HFF-Myc (cell line): Measurements from ENCODE around the gene DNAH11.

Experiments used
- DNase-seq: peaks from one replicate; pipeline ENCODE4 v3.0.0-alpha.2; 2011; ENCODE audit warnings: low read depth; ENCODE audit errors: extremely low read depth
- H3K4me3 ChIP-seq: replicated peaks from 2 replicates; pipeline ENCODE4 v1.5.1; 2011; ENCODE audit warnings: low read depth, mild to moderate bottlenecking, control low read depth, low read length
- CTCF ChIP-seq: IDR thresholded peaks from 2 replicates; pipeline ENCODE4 v1.5.1; 2012; ENCODE audit warnings: mild to moderate bottlenecking, low read depth, low read length, control low read depth; ENCODE audit errors: missing control alignments

The DNAH11 gene

DNA sequence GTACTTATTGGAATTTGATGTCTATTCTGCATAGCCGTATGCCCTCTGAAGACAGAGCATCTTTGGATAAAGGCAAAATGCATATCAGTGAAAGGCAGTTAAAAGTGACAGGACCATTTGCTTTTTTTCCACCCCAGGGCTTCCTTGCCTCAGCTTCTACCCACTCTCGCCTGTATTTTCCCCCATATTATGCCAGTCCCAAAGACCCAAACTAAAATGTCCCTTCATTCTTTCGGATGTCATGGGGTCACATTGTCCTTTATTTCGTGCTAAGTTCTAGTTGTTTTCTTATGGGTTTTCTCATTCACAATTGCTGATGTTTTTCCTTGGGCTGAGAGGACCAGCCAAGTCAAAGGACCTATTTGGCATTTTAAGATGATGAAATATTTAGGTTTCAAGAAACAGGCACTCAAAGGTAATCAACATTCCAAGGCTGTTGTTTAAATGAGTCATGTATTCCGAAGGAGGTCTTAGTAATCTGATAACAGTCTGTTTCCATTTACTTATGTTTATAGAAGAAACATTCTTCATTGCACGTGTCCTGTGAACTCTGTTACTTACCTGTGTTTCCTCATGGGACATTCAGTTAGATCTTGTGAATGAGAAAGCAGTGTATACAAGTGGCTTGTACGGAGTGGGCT, 74.1 kb downstream of the DNAH11 start:
- TF ChIP-seq CTCF: no peak
- no peak overlapping the region for H3K4me3 ChIP-seq
- DNase-seq: no peak

- no peak for TF ChIP-seq CTCF
- DNase-seq: no peak
- H3K4me3 ChIP-seq: no peak overlapping the region
Measured at GRCh38 chr7:21617513-21617912, 74.7 kb downstream of the DNAH11 start.

GRCh38 chr7:21617916-21618390, 75.1 kb downstream of the DNAH11 start:
- no peak for TF ChIP-seq CTCF
- H3K4me3 ChIP-seq: no peak overlapping the region
- DNase-seq: no peak

DNA sequence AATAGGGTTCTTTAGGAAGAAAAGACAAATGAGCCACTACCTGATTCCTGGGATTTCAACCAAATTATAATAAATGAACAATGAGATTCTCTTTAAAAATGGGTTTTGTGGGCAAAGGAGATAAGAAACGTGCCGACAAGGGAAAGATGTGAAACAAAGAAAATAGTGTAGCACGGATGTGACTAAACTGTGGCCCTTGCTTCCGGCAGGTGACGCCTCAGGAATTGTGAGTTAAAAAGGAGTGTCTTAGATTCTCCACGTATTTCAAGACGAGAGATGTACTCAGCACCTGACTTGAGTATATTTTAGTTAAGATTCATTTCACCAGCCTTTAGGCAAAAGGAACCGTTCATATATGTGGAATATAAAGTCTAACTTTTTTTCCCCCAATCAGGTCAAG, 75.9 kb downstream of the DNAH11 start:
- no peak overlapping the region for H3K4me3 ChIP-seq
- TF ChIP-seq CTCF: no peak
- no peak for DNase-seq

DNA sequence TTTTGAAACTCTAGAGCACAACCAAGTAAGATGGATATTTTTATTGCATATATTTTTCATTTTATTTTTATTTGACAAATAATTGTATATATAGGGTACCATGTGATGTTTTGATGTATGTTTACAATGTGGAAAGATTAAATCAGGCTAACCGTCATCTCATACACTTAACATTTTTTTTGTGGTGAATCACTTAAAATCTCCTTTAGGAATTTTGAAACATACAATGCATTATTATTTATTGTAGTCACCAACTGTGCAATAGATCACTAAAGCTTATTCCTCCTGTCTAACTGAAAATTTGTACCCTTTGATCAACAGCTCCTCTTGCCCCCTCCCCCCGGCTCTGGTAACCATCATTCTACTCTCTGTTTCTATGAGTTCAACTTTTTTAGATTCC, 77.2 kb downstream of the DNAH11 start:
- TF ChIP-seq CTCF: no peak
- no peak overlapping the region for H3K4me3 ChIP-seq
- no peak for DNase-seq

DNA sequence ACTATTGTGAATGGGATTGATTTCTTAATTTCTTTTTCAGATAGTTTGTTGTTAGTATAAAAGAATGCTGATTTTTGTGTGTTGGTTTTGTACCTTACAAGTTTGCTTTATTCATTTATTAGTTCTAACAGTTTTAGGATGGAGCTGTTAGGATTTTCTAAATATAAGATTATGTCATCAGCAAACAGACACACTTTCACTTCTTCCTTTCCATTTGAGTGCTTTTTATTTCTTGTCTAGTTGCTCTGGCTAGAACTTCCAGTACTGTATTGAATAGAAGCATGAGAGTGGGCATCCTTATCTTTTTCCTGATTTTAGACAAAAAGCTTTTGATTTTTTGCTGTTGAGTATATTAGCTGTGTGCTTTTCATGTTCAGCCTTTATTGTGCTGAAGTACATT, 81.5 kb downstream of the DNAH11 start:
- DNase-seq: no peak
- TF ChIP-seq CTCF: no peak
- H3K4me3 ChIP-seq: no peak overlapping the region

GRCh38 chr7:21636694-21637093, 93.9 kb downstream of the DNAH11 start:
- no peak for DNase-seq
- no peak for TF ChIP-seq CTCF
- no peak overlapping the region for H3K4me3 ChIP-seq
